ENCODE results near the gene TMEM163. TPM values are rescaled to one million over a fixed set of nuclear protein-coding genes. Genes with fewer than 3 reads are reported as not detected.

Gene TMEM163
- total RNA-seq, 1 donor from 2014 or later, result not detected

- peak in 1 of 2 donors; percentile 47 for DNase-seq (ENCODE audit: low read depth in 2 of 2)
These were observed 280.4 kb downstream of the TMEM163 start for GRCh38 chr2:134438371-134438770.

DNA sequence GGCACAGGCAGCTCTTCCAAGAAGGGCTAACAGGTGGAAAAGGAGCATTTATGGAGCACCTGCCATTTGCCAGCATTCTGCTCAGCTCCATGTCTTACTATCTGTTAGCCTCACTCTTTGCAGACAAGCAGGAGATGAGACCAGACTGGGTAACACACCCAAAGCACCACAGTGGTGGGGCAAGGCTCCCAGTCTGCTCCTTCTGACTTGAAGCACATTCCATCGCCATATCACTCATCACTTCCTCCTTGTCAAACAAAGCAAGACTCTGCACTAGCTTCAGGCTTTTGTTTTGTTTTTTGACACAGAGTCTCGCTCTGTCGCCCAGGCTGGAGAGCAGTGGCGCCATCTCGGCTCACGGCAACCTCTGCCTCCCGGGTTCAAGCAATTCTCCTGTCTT is 282.1 kb downstream of the TMEM163 start:
- DNase-seq (ENCODE audit: low read depth in 2 of 2), result peak in 1 of 2 donors; percentile 81

DNA sequence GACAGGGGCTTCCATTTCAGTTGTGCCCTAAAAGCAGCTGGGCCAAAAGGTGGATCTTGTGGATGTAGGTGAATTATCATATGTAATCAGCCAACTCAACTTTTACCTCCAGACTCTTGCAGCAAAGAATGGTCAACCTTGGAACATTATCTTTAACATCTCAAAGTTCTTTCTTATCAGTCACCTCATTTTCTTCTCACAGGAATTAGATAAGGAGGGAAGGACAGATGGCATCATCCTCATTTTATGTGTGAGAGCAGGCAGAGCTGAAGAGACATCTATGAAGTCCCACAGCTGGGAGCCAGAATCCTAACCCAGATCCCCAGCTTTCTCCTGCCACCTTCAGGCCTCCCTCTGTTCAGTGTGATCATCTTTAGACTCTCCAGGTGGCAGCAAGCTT is 282.9 kb downstream of the TMEM163 start:
- no peak for DNase-seq (ENCODE audit: low read depth in 2 of 2)

DNA sequence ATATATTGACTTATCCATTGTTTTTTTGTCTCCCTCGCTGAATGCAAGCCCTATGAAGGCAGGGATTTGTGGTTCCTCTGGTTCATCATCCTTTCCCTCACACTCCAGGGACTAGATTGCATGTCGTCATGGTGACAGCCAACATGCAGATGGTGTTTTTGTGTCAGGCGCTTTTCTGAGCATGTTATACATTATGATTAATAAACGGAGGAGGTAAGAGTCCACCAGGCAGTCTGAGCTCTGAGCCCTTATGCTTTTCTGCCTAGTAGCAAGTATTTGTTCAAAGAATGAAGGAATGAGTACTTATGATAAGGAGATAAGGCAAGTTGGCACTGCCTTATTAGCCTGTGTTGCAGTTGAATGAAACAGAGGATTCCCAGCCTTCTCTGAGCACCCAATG is 283.3 kb downstream of the TMEM163 start:
- no peak for DNase-seq (ENCODE audit: low read depth in 2 of 2)

DNA sequence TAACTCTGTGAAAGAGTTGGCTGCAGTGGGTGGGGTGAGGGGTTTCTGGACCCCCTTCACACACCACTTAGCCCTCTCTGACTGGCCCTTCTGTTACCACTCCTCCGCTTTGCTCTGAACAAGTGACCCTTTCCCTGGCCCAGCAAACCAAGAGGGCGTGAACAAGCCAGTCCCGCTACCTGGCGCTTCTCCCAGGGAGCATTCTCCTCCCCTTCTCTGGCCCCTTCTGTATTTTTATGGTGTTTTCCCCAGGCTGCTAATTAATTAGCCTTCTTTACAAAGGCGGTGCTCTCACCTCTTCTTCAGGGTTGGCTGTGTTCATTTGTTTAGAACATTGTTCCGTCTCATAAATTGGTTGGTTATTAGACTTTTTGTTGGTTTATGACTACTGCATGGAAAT is 284.8 kb downstream of the TMEM163 start:
- no peak for DNase-seq (ENCODE audit: low read depth in 2 of 2)

GRCh38 chr2:134433469-134433868 is 285.3 kb downstream of the TMEM163 start:
- no peak for DNase-seq (ENCODE audit: low read depth in 2 of 2)

- DNase-seq (ENCODE audit: low read depth in 2 of 2), result no peak
These were observed 286.3 kb downstream of the TMEM163 start for GRCh38 chr2:134432435-134432883.

DNA sequence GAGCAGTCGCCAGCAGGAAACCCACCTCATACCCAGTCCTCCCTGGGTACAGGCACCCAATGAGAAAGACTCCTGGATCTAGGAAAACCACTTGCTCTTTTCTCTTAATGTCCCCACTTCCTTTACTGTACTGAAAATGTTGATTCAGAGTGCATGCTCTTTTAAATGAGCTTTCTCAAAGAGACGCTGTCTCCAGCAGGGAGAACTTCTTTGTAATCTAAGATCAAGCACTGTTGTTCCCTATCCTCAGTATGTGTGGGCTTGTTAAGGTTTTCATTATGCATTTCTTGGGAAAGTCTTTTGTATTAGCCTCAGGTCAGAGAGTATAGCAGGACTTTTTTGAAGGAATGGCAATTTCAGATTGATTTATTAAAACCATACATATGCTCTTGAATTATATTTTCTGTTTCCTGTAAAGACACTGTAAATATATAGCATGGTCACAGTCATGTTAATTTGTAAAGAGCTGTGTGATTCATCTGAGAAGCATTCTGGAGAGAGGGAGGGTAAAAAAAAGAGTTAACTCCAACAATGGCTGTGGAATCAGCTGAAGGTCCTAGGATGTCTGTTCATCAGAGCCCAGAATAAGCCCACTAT is 286.9 kb downstream of the TMEM163 start:
- DNase-seq (ENCODE audit: low read depth in 2 of 2), result no peak

DNA sequence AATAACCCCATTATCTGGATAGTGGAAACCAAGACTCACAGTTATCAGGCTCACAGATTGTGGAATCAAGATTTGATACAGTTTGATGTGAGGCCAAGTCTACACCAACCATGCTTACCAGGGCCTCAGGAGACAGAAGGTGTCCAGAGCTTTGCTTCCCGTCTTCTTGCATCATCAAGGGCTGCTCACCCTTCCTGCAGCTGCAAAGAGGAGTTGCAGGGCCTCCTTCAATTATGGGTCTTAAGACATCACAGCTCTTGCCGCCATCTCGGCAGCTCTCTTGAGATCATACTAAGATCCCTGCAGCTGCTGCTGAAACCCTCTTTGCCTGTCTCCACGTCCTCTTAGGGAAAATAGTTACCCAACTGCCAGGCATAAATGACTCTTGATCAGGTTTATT is 288.9 kb downstream of the TMEM163 start:
- no peak for DNase-seq (ENCODE audit: low read depth in 2 of 2)

DNA sequence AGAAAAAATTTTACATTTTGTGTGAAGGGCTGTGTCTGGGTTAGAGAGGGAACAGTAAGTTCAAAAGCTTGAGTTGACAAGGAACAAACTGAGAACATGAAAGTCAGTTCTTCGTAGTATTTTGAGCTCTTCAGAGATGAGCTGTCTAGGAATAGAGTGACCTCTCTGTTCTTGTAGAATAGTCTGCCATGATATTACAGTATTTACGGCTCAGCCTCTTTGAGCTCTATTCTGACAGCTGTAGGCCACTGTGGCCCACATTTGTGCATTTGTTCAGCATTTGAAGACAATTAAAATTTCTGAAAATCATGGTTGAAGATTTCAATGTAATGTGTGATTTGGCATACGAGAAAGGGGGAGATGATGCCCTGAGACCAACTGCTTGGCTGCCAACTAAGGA is 292.1 kb downstream of the TMEM163 start:
- DNase-seq (ENCODE audit: low read depth in 2 of 2), result no peak

GRCh38 chr2:134425724-134426496 is 292.9 kb downstream of the TMEM163 start:
- peak; percentile 59 to 64 for DNase-seq (ENCODE audit: low read depth in 2 of 2)

DNA sequence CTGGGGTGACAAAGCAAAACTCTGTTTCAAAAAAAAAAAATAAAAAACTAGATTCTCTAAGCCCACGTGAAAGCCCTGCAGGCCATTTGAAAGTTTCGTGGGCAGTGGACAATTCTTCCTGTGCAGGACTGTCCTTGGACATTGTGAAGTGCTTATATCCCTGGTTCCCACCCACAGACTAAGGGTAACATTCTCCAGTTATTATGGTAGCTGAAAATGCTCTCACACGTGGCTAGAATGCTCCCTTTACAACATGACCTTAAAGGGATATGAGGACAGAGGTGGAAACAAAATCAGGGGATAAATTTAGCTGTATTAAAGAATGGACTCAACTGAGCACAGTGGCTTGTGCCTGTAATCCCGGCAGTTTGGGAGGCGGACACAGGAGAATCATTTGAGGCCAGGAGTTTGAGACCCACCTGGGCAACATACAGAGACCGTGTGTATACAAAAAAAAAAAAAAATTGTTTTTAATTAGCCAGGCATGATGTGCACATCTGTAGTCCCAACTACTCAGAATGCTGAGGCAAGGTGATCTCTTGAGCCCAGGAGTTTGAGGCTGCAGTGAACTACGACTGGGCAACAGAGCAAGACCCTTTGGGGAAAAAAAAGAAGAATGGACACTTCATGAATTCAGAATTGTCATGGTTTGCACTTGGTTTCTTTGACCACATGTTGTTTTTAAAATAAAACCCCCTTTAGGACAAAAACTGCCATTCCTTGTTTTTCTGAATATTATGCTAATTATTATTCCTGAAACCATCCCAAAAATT is 297.1 kb downstream of the TMEM163 start:
- no peak for DNase-seq (ENCODE audit: low read depth in 2 of 2)

DNA sequence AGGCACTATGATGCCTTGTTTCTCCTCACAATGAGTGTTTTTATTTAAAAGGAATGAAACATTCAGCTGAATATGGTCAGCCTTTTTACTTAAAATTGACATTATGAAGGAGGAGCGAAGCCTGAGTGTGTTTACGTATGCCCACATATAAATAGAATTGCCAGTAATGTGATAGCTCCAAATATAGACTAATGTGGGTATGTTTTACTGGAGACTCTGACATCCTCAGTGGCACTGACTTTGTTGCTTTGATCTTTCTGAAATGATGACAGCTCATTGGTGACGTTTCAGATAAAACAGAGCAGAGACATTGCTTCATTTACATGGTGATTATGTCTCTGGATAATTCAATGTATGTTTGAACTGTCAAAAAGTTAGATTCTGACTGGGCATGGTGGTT is 297.9 kb downstream of the TMEM163 start:
- no peak for DNase-seq (ENCODE audit: low read depth in 2 of 2)

- DNase-seq (ENCODE audit: low read depth in 2 of 2), result peak in 1 of 2 donors; percentile 36
These were observed 298.5 kb downstream of the TMEM163 start for GRCh38 chr2:134420259-134420658.

- no peak for DNase-seq (ENCODE audit: low read depth in 2 of 2)
These were observed 300.7 kb downstream of the TMEM163 start for GRCh38 chr2:134417968-134418582.

DNA sequence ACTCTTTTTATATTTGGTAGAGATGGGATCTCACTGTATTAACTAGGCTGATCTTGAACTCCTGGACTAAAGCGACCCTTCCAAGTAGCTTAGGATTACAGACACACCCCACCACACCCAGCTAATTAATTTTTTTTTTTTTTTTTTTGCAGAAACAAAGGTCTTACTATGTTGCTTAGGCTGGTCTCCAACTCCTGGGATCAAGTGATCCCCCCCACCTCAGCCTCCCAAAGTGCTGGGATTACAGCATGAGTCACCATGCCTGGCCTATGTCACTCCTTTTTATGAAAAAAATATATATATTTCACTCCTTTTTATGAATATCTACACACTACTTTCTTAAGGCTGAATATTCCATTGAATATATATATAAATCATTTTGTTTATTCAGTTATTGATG is 302.2 kb downstream of the TMEM163 start:
- no peak for DNase-seq (ENCODE audit: low read depth in 2 of 2)

- no peak for DNase-seq (ENCODE audit: low read depth in 2 of 2)
These were observed 302.8 kb downstream of the TMEM163 start for GRCh38 chr2:134416018-134416417.

DNA sequence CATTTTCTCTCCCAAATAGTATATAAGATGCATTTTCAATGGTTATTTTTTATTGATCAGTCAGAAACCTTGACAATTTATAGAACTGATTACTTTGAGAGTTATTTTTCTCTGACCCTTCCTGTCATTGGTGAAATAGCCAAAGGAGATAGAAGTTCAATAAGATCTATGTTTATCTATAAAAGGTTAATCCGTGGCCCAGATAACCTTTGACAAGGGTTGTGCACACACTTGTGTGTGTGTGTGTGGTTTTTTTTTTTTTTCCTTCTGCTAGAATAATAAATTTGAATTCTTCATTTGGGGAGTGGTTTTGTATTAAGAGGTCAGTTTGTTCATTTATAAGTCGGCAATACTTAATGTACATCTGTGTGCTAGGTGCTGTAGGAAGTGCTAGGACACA is 304.9 kb downstream of the TMEM163 start:
- no peak for DNase-seq (ENCODE audit: low read depth in 2 of 2)

GRCh38 chr2:134413430-134413829 is 305.4 kb downstream of the TMEM163 start:
- DNase-seq (ENCODE audit: low read depth in 2 of 2), result no peak

DNA sequence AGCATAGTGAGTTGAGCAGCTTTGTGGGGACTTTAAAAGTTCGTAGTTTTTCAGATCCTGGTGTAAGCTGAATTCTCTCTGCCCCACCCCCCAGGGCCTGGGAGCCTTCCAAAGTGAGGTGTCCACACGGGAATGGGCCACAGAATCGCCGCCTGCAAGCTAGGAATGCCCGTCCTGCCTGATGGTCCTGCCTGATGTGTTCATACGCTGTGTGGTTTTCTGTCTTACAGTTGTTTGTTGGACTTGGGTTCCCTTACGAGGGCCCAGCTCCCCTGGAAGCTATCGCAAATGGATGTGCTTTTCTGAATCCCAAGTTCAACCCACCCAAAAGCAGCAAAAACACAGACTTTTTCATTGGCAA is 306.2 kb downstream of the TMEM163 start:
- DNase-seq (ENCODE audit: low read depth in 2 of 2), result no peak

DNA sequence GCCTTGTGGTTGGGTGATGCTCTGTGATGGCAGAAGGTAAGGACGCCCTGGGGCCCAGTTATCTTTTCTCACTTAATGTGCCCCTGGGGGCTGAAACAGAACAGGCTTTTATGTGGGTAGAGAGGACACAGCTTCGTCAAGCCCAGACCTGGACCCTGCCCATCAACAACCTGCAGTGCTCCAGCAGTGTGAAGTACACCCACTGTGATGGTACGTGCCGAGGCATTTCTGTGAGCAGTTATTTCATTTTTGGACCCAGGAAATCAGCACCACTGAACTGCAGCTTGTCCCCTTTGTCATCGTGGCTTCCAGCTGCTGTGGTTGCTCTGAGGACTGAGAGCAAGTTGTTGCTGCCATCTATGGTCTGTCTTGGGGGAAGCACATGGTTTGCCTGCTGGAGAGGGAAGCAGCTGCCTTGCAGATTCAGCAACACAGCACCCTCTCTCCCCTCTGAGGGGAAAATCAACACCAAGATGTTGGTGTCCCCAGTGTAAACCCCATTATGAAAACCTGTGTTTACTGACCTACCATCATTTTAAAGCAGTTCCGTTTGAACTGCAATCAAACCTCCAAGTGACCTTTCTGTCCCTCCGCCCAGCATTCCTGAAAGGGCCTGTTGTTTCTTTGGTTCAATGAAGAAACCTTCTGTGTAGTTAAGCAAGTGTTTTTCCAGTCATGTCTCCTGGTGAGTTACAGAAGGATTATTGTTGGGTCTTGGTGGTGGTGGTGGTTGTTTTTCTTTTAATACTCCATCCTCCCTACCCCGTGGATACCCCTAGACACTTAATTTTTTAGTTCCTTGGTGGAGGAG is 306.8 kb downstream of the TMEM163 start:
- DNase-seq (ENCODE audit: low read depth in 2 of 2), result peak; percentile 86 to 87
